DMS53 treated with DMSO at 0.1 percent for 48 hours (cell line): ENCODE data around the gene GBA2.

Experiments used
- DNase-seq: peaks from one replicate; lab custom pipeline; 2025; ENCODE audit not compliant: unreplicated experiment; lab: John Stamatoyannopoulos, UW

The GBA2 gene

GRCh38 chr9:35717132-35717870 lies 31.7 kb downstream of the GBA2 start:
- no peak for DNase-seq

GRCh38 chr9:35716230-35716629 lies 32.8 kb downstream of the GBA2 start:
- no peak for DNase-seq

GRCh38 chr9:35714579-35715252 lies 34.3 kb downstream of the GBA2 start:
- DNase-seq, result no peak

GRCh38 chr9:35714123-35714522 lies 34.9 kb downstream of the GBA2 start:
- DNase-seq, result no peak

GRCh38 chr9:35713578-35713977 lies 35.5 kb downstream of the GBA2 start:
- DNase-seq, result no peak

- no peak for DNase-seq
Measured at GRCh38 chr9:35712762-35713400, 36.1 kb downstream of the GBA2 start.

GRCh38 chr9:35711501-35712428 lies 37.3 kb downstream of the GBA2 start:
- no peak for DNase-seq

- DNase-seq, result no peak
Measured at GRCh38 chr9:35710818-35711500, 38.1 kb downstream of the GBA2 start.

- DNase-seq, result no peak
Measured at GRCh38 chr9:35708146-35708545, 40.9 kb downstream of the GBA2 start.

GRCh38 chr9:35706951-35707350 lies 42.1 kb downstream of the GBA2 start:
- DNase-seq, result no peak

- DNase-seq, result no peak
Measured at GRCh38 chr9:35705836-35706430, 43.1 kb downstream of the GBA2 start.

GRCh38 chr9:35705372-35705771 lies 43.7 kb downstream of the GBA2 start:
- DNase-seq, result no peak

- no peak for DNase-seq
Measured at GRCh38 chr9:35703906-35704672, 44.9 kb downstream of the GBA2 start.

GRCh38 chr9:35702696-35703095 lies 46.3 kb downstream of the GBA2 start:
- DNase-seq, result no peak

- DNase-seq, result no peak
Measured at GRCh38 chr9:35700942-35701341, 48.1 kb downstream of the GBA2 start.

- no peak for DNase-seq
Measured at GRCh38 chr9:35700031-35700430, 49.0 kb downstream of the GBA2 start.

- no peak for DNase-seq
Measured at GRCh38 chr9:35698231-35698630, 50.8 kb downstream of the GBA2 start.

- no peak for DNase-seq
Measured at GRCh38 chr9:35697486-35697885, 51.5 kb downstream of the GBA2 start.

- peak; percentile 26 for DNase-seq
Measured at GRCh38 chr9:35696520-35697215, 52.4 kb downstream of the GBA2 start.
